WTC11 (cell line): Measurements from ENCODE around the gene ATF7IP. TPM values are rescaled to one million over a fixed set of nuclear protein-coding genes. Genes with fewer than 3 reads are reported as not detected.
"Not testable (repeated sequence)": the region's sequence is repeated elsewhere in the genome, so short reads cannot be mapped to it uniquely, and the experiment has no call there.

Experiments
- ATAC-seq: fragments of 200-7000 bp; cut with Tn5 transposase; 2 replicates; pipeline ENCODE4 v1.10.0; 2021; ENCODE audit warnings: mild to moderate bottlenecking, moderate library complexity
- CTCF ChIA-PET: fragments of 300-600 bp; sonication (Branson Sonifier 250); formaldehyde crosslinking; loops from one replicate; lab custom pipeline; 2021; ENCODE audit warnings: antibody characterized with exemption; lab: Charles Lee
- POLR2A ChIA-PET: fragments of 350-600 bp; sonication (Branson Sonifier 250); formaldehyde crosslinking; loops from one replicate; lab custom pipeline; 2021; ENCODE audit warnings: antibody characterized with exemption; lab: Charles Lee
- DNase-seq: peaks from one replicate; pipeline ENCODE4 v3.0.0; 2021; ENCODE audit warnings: low spot score
- H3K27ac Mint-ChIP-seq: 2 replicates; pipeline ENCODE4 v1.8.0; 2021; ENCODE audit warnings: mixed read lengths
- H3K27me3 Mint-ChIP-seq: 2 replicates; pipeline ENCODE4 v1.8.0; 2021; ENCODE audit warnings: low read depth, mild to moderate bottlenecking, moderate library complexity, mixed read lengths
- H3K36me3 Mint-ChIP-seq: 2 replicates; pipeline ENCODE4 v1.8.0; 2021; ENCODE audit warnings: mixed read lengths
- H3K4me1 Mint-ChIP-seq: 2 replicates; pipeline ENCODE4 v1.8.0; 2022; ENCODE audit warnings: mixed read lengths
- H3K4me3 Mint-ChIP-seq: 2 replicates; pipeline ENCODE4 v1.8.0; 2021; ENCODE audit warnings: mild to moderate bottlenecking, moderate library complexity, mixed read lengths
- H3K9me3 Mint-ChIP-seq: 2 replicates; pipeline ENCODE4 v1.8.0; 2021; ENCODE audit warnings: mixed read lengths
- AR ChIP-seq: fragments of 250-450 bp; sonication (Bioruptor Pico); IDR thresholded peaks from 2 replicates; pipeline ENCODE4 v1.9.0; 2021; ENCODE audit warnings: mild to moderate bottlenecking
- ATF3 ChIP-seq: sonication (generic); formaldehyde crosslinking; conservative IDR thresholded peaks from 2 replicates; pipeline ENCODE4 v1.8.1; 2022; ENCODE audit warnings: mild to moderate bottlenecking, missing genetic modification reagents
- CREM ChIP-seq: sonication (generic); formaldehyde crosslinking; IDR thresholded peaks from 2 replicates; pipeline ENCODE4 v1.8.1; 2022; ENCODE audit warnings: mild to moderate bottlenecking, missing genetic modification reagents, moderate library complexity
- CTCF ChIP-seq: fragments of 200-600 bp; IDR thresholded peaks from 2 replicates; pipeline ENCODE4 v1.8.0; 2022; ENCODE audit warnings: antibody characterized with exemption
- ESRRA ChIP-seq: sonication (generic); formaldehyde crosslinking; IDR thresholded peaks from 2 replicates; pipeline ENCODE4 v1.8.1; 2022; ENCODE audit warnings: mild to moderate bottlenecking, missing genetic modification reagents, borderline replicate concordance
- IRF1 ChIP-seq: sonication (generic); formaldehyde crosslinking; IDR thresholded peaks from 2 replicates; pipeline ENCODE4 v1.8.0; 2023; ENCODE audit warnings: missing genetic modification reagents
- JUN ChIP-seq: sonication (generic); formaldehyde crosslinking; IDR thresholded peaks from 2 replicates; pipeline ENCODE4 v1.8.0; 2023; ENCODE audit warnings: mild to moderate bottlenecking, missing genetic modification reagents
- OVOL2 ChIP-seq: fragments of 250-450 bp; sonication (Bioruptor Pico); IDR thresholded peaks from 2 replicates; pipeline ENCODE4 v1.9.0; 2021; ENCODE audit warnings: mild to moderate bottlenecking, borderline replicate concordance
- SMAD3 ChIP-seq: sonication (generic); formaldehyde crosslinking; IDR thresholded peaks from 2 replicates; pipeline ENCODE4 v1.8.0; 2022; ENCODE audit warnings: missing genetic modification reagents, mild to moderate bottlenecking, borderline replicate concordance
- TCF7 ChIP-seq: sonication (generic); formaldehyde crosslinking; IDR thresholded peaks from 2 replicates; pipeline ENCODE4 v1.8.0; 2022; ENCODE audit warnings: mild to moderate bottlenecking, low read depth, missing genetic modification reagents, moderate library complexity
- TEAD4 ChIP-seq: sonication (generic); formaldehyde crosslinking; IDR thresholded peaks from 2 replicates; pipeline ENCODE4 v1.8.0; 2022; ENCODE audit warnings: mild to moderate bottlenecking, missing genetic modification reagents
- TP53 ChIP-seq: sonication (generic); formaldehyde crosslinking; IDR thresholded peaks from 2 replicates; pipeline ENCODE4 v1.8.1; 2023; ENCODE audit warnings: mild to moderate bottlenecking, missing genetic modification reagents
- USF1 ChIP-seq: sonication (generic); formaldehyde crosslinking; IDR thresholded peaks from 2 replicates; pipeline ENCODE4 v1.8.0; 2022; ENCODE audit warnings: mild to moderate bottlenecking, missing genetic modification reagents
- ZMAT4 ChIP-seq: fragments of 250-450 bp; sonication (Bioruptor Pico); IDR thresholded peaks from 2 replicates; pipeline ENCODE4 v1.9.0; 2021; ENCODE audit warnings: mild to moderate bottlenecking
- ZNF219 ChIP-seq: sonication (generic); formaldehyde crosslinking; IDR thresholded peaks from 2 replicates; pipeline ENCODE4 v1.8.0; 2023; ENCODE audit warnings: missing genetic modification reagents, mild to moderate bottlenecking, borderline replicate concordance
- ZNF396 ChIP-seq: fragments of 250-450 bp; sonication (Bioruptor Pico); IDR thresholded peaks from 2 replicates; pipeline ENCODE4 v1.8.0; 2021; ENCODE audit warnings: mild to moderate bottlenecking, moderate library complexity, borderline replicate concordance
- ZSCAN18 ChIP-seq: fragments of 250-450 bp; sonication (Bioruptor Pico); IDR thresholded peaks from 2 replicates; pipeline ENCODE4 v2.1.2; 2022; ENCODE audit warnings: mild to moderate bottlenecking, moderate library complexity
- total RNA-seq: library from RNA; stranded (reverse); gene quantifications from 3 replicates; pipeline ENCODE4 v1.2.3, GENCODE V29; 2021

Gene ATF7IP
- total RNA-seq, 1 experiment from 2014 or later: 141 TPM

GRCh38 chr12:14401267-14401666 is 35.8 kb downstream of the ATF7IP start:
- CTCF ChIA-PET: interaction anchor here (0.6 to 0.9 kb wide), 2 partner anchors 13 to 29 kb away, joined by 3 to 4 read pairs; no protein-coding TSS in a partner anchor
- peaks cover 73% of the 10 kb centered on the region for H3K4me1 Mint-ChIP-seq
- POLR2A ChIA-PET: interaction anchor here (0.6 to 1.0 kb wide), 3 partner anchors 9 to 194 kb away, joined by 3 to 6 read pairs (median 3); no protein-coding TSS in a partner anchor
- H3K27ac Mint-ChIP-seq: peak overlapping the region; percentile 52
- not testable (repeated sequence) for H3K4me3 Mint-ChIP-seq, H3K27me3 Mint-ChIP-seq, H3K9me3 Mint-ChIP-seq, ATAC-seq, DNase-seq, H3K36me3 Mint-ChIP-seq

- TF ChIP-seq CREM (no peak), ATF3 (CRISPR knock-in tag) (no peak), OVOL2 (CRISPR knock-in tag) (no peak), ZSCAN18 (no peak), ESRRA (CRISPR knock-in tag) (no peak), ZNF219 (CRISPR knock-in tag) (no peak), USF1 (CRISPR knock-in tag) (no peak), TEAD4 (no peak), ZMAT4 (no peak), JUN (no peak), IRF1 (CRISPR knock-in tag) (no peak), TP53 (no peak), ZNF396 (CRISPR knock-in tag) (no peak), AR (no peak), SMAD3 (no peak), TCF7 (CRISPR knock-in tag) (no peak), CTCF (no peak)
- TF ChIP-seq, all 79 proteins: peak for 0
- DNase-seq (no peak), ATAC-seq (no peak)
- H3K4me1 Mint-ChIP-seq: peaks cover 63% of the 10 kb centered on the region
- ChIA-PET CTCF (no interaction called here), POLR2A (no interaction called here)
- H3K27me3 Mint-ChIP-seq: no peaks in the 10 kb centered on the region
- no peaks in the 10 kb centered on the region for H3K36me3 Mint-ChIP-seq
- H3K27ac Mint-ChIP-seq: peak overlapping the region; percentile 42; the same call in 1 of the 2 replicates
- no peak overlapping the region for H3K4me3 Mint-ChIP-seq
- no peaks in the 10 kb centered on the region for H3K9me3 Mint-ChIP-seq
These were observed 37.2 kb downstream of the ATF7IP start for GRCh38 chr12:14402697-14403096.
